Activated CD4-positive, CD25-positive, alpha-beta regulatory T cell treated with anti-CD3 and anti-CD28 coated beads, Interleukin-2, amount 50 U/mL, for 16 hours (primary cell): ENCODE results near the gene FAM234B.

ENCODE experiments used
- DNase-seq: peaks from one replicate; pipeline ENCODE4 v3.0.0-alpha.2; 2020; ENCODE audit warnings: low read depth, low spot score

Gene FAM234B

GRCh38 chr12:13116259-13116658, 72.1 kb downstream of the FAM234B start:
- DNase-seq = no peak

- no peak for DNase-seq
These were observed 72.8 kb downstream of the FAM234B start for GRCh38 chr12:13117029-13117428.

- DNase-seq = no peak
These were observed 75.6 kb downstream of the FAM234B start for GRCh38 chr12:13119826-13120225.

DNA sequence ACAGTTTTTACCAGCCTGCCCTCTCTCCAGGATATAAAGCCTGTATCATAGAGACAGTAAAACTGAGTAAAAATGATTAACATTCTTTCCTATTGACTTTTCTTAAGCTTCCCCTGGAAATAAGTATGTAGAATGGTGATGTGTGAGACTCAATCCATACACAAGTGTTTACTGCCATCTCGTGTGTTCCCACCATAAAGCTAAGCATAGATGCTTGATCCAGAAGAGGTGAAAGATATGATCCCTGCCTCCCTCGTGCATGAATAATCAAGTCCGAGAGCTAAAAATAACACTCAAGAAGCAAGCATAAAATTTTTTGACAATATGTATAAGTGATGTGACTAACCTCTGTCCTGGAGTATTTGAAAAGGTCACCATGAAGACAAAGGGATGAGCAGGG, 76.2 kb downstream of the FAM234B start:
- DNase-seq = no peak

DNA sequence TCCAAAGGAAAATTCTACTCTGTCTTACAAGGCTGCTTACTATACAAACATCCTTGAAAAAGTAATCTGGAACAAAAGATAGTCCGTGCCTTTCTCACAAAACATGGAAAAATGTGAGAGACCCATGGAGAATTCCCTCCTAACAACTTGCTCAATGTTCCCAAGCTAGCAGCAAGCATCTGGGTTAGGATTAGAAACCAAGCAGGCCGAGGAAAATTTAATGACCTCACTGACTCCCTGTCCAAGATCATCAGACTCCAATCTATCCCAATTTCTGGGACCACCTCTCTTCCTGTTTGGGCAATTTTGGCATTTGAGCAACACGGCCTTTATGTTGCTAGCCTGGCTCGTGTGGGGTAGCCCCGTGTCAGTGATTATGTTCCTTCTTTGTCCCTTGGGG, 77.4 kb downstream of the FAM234B start:
- DNase-seq = no peak

GRCh38 chr12:13124656-13125505, 80.7 kb downstream of the FAM234B start:
- no peak for DNase-seq

- no peak for DNase-seq
These were observed 81.8 kb downstream of the FAM234B start for GRCh38 chr12:13125996-13126395.

DNA sequence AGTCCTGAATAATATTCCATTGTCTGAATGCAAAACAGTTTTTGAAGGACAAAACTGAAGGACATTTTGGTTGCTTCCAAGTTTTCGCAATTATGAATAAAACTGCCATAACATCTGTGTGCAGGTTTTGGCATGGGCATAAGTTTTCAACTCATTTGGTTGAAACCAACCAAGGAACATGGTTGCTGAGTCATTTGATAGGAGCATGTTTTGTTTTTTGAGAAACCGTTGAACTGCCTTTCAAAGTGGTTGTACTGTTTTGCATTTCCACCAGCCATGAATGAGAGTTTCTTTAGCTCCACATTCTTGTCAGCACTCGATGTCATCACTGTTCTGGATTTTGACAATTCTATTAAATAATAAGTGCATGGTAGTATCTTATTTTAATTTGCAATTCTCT, 82.3 kb downstream of the FAM234B start:
- no peak for DNase-seq

DNA sequence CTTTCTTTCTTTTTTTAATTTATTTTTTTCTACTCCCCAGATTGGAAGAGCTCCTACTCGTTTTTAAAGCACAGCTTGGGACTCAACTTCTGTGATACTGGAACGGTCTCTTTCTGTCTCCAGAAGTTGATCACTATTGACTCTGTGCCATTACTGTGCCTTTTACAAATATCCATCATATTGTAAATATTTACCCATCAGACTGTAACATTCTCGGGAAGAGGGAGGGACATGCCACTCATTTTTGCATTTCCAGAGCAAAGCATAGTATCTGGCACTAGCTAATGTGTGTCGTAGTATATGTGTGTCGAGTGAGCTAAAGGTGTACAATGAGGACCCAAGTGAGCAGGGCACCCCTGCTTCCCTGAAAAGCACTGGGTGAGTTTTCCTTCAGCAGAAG, 83.3 kb downstream of the FAM234B start:
- no peak for DNase-seq

DNA sequence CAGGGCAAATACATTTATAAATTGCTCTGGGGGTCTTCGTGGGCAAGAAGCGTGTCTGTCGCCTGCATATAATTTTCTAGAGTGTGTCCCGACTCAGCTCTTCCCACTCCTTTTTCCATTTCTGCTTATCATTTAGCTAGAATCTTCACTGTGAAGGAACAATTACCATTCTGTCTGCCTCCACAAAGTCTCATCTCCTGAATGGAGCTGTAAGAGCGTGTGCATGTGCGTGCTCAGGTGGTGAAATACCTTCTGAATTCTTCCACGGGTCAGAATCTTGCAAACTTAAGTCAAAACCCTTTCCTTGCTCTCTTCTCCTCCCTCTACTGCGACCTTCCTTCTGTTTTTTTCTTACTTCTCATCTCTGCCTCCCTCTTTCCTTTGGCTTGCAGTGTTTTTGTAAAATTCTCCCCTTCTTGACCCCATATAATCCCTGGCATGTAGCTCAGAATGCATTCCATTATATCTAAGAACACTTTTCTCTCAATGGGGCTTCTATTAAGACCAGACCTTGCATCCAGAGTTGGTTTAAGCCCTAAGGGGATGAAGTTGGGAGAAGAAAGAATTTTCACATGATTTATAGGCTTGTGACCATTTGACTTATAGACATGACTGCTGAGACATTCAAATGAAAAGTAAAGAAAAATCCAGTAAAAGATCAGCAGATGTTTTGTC, 84.2 kb downstream of the FAM234B start:
- no peak for DNase-seq

DNA sequence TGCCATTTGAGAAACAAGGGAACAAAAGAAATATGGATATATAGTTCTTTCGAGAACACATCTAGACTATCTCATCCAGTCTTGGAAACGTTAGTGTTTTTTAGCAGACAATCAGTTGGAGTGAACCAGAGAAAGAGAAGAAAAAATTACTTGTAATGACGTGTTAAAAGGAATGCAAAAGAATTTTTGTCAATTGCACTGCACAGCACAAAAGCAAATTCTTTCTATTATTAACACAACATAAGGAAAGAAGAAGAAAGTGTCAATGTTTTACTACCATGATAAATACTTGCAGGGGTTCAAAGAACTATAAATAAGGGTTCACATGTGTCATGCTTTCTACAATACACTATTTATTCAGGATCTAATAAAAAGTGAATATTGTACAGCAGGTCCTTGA, 86.8 kb downstream of the FAM234B start:
- DNase-seq = no peak
